ENCODE measurements around the gene PLA2G6.

Gene PLA2G6

GRCh38 chr22:38110863-38111852 lies 70.5 kb downstream of the PLA2G6 start:
- no peaks in the 10 kb centered on the region for H3K9me3 Mint-ChIP-seq (ENCODE audit: low read depth)
- no peak overlapping the region for H3K27ac Mint-ChIP-seq
- H3K27me3 Mint-ChIP-seq: no peaks in the 10 kb centered on the region

GRCh38 chr22:38110008-38110862 lies 71.4 kb downstream of the PLA2G6 start, which contains the start of gene BAIAP2L2:
Gene BAIAP2L2, minus strand, starts transcription at chr22:38110684. Its CDS starts 159 bp downstream, at chr22:38110525.
- Mint-ChIP-seq H3K4me1 (ENCODE audit: low read depth) (peaks cover 3% of the 10 kb centered on the region), H3K9me3 (ENCODE audit: low read depth) (no peaks in the 10 kb centered on the region), H3K36me3 (peaks cover 2% of the 10 kb centered on the region), H3K27ac (peak within 1 kb of the TSS; percentile 58), H3K4me3 (no peak within 1 kb of the TSS), H3K27me3 (no peaks in the 10 kb centered on the region)

More at GRCh38 chr22:38110863-38111852, 70.5 kb downstream of the PLA2G6 start:
- H3K36me3 Mint-ChIP-seq: peaks cover 2% of the 10 kb centered on the region
- H3K4me3 Mint-ChIP-seq: no peak overlapping the region
- peaks cover 3% of the 10 kb centered on the region for H3K4me1 Mint-ChIP-seq (ENCODE audit: low read depth)

- Mint-ChIP-seq H3K27me3 (no peaks in the 10 kb centered on the region), H3K27ac (peak overlapping the region; percentile 58), H3K36me3 (peaks cover 2% of the 10 kb centered on the region), H3K4me3 (no peak overlapping the region), H3K4me1 (ENCODE audit: low read depth) (peaks cover 3% of the 10 kb centered on the region), H3K9me3 (ENCODE audit: low read depth) (no peaks in the 10 kb centered on the region)
Measured at GRCh38 chr22:38109371-38110001, 72.1 kb downstream of the PLA2G6 start.

GRCh38 chr22:38108561-38109319 lies 72.9 kb downstream of the PLA2G6 start:
- H3K27ac Mint-ChIP-seq: no peak overlapping the region

GRCh38 chr22:38107692-38108515 lies 73.7 kb downstream of the PLA2G6 start:
- Mint-ChIP-seq H3K4me3 (no peak overlapping the region), H3K4me1 (ENCODE audit: low read depth) (peaks cover 2% of the 10 kb centered on the region), H3K36me3 (no peaks in the 10 kb centered on the region), H3K27ac (no peak overlapping the region), H3K27me3 (no peaks in the 10 kb centered on the region), H3K9me3 (ENCODE audit: low read depth) (no peaks in the 10 kb centered on the region)

More at GRCh38 chr22:38108561-38109319, 72.9 kb downstream of the PLA2G6 start:
- no peaks in the 10 kb centered on the region for H3K36me3 Mint-ChIP-seq
- H3K27me3 Mint-ChIP-seq: no peaks in the 10 kb centered on the region
- peaks cover 2% of the 10 kb centered on the region for H3K4me1 Mint-ChIP-seq (ENCODE audit: low read depth)
- H3K9me3 Mint-ChIP-seq (ENCODE audit: low read depth): no peaks in the 10 kb centered on the region
- no peak overlapping the region for H3K4me3 Mint-ChIP-seq

GRCh38 chr22:38106814-38107578 lies 74.6 kb downstream of the PLA2G6 start:
- Mint-ChIP-seq H3K27me3 (no peaks in the 10 kb centered on the region), H3K27ac (no peak overlapping the region), H3K36me3 (no peaks in the 10 kb centered on the region), H3K9me3 (ENCODE audit: low read depth) (no peaks in the 10 kb centered on the region), H3K4me3 (no peak overlapping the region), H3K4me1 (ENCODE audit: low read depth) (peaks cover 2% of the 10 kb centered on the region)

- Mint-ChIP-seq H3K4me3 (no peak overlapping the region), H3K27me3 (no peaks in the 10 kb centered on the region), H3K27ac (no peak overlapping the region)
Measured at GRCh38 chr22:38104084-38104483, 77.5 kb downstream of the PLA2G6 start.

GRCh38 chr22:38103641-38104040 lies 78.0 kb downstream of the PLA2G6 start:
- H3K27me3 Mint-ChIP-seq: no peaks in the 10 kb centered on the region
- H3K9me3 Mint-ChIP-seq (ENCODE audit: low read depth): no peaks in the 10 kb centered on the region
- H3K27ac Mint-ChIP-seq: no peak overlapping the region
- no peaks in the 10 kb centered on the region for H3K36me3 Mint-ChIP-seq
- peaks cover 2% of the 10 kb centered on the region for H3K4me1 Mint-ChIP-seq (ENCODE audit: low read depth)
- no peak overlapping the region for H3K4me3 Mint-ChIP-seq

More at GRCh38 chr22:38104084-38104483, 77.5 kb downstream of the PLA2G6 start:
- Mint-ChIP-seq H3K4me1 (ENCODE audit: low read depth) (peaks cover 2% of the 10 kb centered on the region), H3K9me3 (ENCODE audit: low read depth) (no peaks in the 10 kb centered on the region), H3K36me3 (no peaks in the 10 kb centered on the region)

- Mint-ChIP-seq H3K27ac (no peak overlapping the region), H3K9me3 (ENCODE audit: low read depth) (no peaks in the 10 kb centered on the region), H3K27me3 (no peaks in the 10 kb centered on the region), H3K36me3 (peaks cover 8% of the 10 kb centered on the region), H3K4me3 (no peak overlapping the region), H3K4me1 (ENCODE audit: low read depth) (no peaks in the 10 kb centered on the region)
Measured at GRCh38 chr22:38098410-38099249, 83.0 kb downstream of the PLA2G6 start.

GRCh38 chr22:38097557-38098409 lies 83.8 kb downstream of the PLA2G6 start:
- H3K4me1 Mint-ChIP-seq (ENCODE audit: low read depth): no peaks in the 10 kb centered on the region
- H3K4me3 Mint-ChIP-seq: no peak overlapping the region
- H3K27me3 Mint-ChIP-seq: no peaks in the 10 kb centered on the region
- peaks cover 8% of the 10 kb centered on the region for H3K36me3 Mint-ChIP-seq
- H3K9me3 Mint-ChIP-seq (ENCODE audit: low read depth): no peaks in the 10 kb centered on the region
- H3K27ac Mint-ChIP-seq: no peak overlapping the region

GRCh38 chr22:38097058-38097457 lies 84.6 kb downstream of the PLA2G6 start:
- no peaks in the 10 kb centered on the region for H3K4me1 Mint-ChIP-seq (ENCODE audit: low read depth)
- peaks cover 8% of the 10 kb centered on the region for H3K36me3 Mint-ChIP-seq
- H3K27ac Mint-ChIP-seq: no peak overlapping the region
- H3K27me3 Mint-ChIP-seq: no peaks in the 10 kb centered on the region
- no peaks in the 10 kb centered on the region for H3K9me3 Mint-ChIP-seq (ENCODE audit: low read depth)
- no peak overlapping the region for H3K4me3 Mint-ChIP-seq

Data from activated naive CD8-positive, alpha-beta T cell (primary cell).